Stimulated activated CD4-positive, alpha-beta T cell treated with anti-CD3 and anti-CD28 coated beads, Interleukin-15, amount 100 ng/mL, for 48 hours (primary cell): Measurements from ENCODE around the gene TBX18.

Experiments used
- DNase-seq, 2 donors: peaks; one replicate each; pipeline ENCODE4 v3.0.0-alpha.2; 2020; ENCODE audit warnings: low read depth in 2 of 2

The TBX18 gene

DNA sequence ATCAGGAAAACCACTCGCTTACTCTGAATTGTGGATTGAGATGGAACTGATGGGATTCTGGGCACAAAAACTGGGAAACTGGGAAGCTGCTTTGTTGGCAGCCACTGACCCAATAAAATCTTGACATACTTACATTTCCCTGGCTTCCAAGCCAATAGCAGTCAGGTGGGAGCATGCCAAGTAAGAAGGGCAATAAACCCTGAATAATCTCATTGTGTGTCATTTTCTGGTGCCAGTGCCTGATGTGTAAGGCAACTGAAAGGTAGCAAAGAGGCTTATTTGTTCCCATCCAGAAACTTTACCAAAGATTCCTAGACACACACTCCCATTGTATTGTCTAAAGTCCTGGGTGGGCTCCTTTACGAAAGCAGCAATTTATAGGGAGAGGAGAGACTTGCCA lies 93.2 kb downstream of the TBX18 start:
- DNase-seq: no peak

DNA sequence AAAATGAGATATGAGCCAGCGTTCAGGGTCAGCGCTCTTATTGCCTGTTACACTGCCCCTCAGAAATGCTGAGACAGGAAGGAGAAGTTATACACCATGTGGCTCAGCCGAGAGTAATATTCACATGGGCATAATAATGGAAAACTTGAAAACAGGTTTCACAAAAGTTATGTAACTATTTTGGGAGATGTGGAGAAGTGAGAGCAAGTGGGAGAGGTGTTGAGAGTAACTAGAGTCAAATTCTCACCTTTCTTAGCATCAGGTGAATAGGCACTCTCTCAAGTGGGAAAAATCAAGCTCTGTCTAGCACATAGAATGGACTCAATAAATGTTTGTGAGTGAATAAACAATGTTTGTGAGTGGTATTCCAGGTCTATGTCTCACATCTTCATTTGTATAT lies 94.5 kb downstream of the TBX18 start:
- DNase-seq: no peak

DNA sequence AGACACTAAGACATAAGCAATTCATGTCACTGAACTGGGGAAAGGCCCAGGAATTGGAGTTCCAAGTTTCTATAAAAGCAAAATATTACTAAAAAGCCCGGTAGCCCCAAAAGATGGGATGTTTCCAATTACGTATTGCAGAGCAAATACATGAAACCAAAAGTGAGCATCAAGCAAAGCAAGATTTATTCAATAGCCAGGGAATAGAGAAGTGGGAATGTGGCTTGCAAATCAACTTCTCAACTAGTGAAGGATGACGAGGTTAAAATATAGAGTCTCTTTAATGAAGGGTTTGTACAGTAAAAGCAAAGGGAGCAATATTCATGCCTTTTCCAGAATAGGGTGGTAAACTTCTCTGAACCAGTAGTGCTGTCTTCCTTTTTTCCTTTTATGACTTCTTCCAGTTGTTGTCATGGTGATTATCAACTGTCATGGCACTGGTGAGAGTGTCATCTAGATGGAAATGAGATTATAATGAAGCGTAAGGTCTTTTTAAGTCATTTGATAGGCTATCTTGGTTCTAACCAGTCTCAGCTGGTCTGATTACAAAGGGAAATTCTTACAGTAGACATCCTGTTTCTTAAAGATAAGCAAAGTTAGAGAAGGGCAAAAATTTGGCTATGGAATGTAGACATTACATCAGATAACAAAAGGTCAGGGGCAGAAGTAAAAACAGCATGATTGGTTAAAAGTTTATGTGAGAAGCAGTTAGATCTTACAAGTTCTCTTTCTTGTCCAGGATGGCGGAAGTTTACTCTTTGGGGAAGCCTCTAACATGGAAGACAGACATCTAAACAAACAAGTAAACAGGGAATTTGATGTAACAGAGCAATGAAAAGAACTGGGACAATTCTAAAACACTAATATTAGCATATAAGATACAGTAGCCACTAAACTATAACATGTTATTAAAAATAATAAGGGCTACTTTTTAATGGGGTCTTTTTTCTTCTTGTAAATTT lies 96.9 kb downstream of the TBX18 start:
- no peak for DNase-seq

DNA sequence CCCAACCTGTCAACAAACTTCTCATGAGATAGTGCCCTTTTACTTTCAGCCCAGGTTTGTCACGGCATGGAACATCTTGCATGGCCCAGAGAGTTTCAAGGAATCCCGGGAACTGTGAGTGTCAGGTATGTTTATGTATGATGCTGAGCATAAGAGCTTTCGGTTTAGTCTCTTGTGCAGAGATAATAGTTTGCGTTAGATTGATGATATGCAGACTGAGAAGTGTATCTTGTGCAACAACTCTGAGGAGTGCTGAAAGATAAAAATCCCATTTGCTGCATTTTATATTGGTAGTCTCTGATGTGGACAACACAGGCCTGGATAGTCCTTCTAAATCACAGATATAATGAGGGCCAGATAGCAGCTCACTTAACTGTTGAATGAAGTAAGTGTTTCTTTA lies 99.0 kb downstream of the TBX18 start:
- DNase-seq: no peak

DNA sequence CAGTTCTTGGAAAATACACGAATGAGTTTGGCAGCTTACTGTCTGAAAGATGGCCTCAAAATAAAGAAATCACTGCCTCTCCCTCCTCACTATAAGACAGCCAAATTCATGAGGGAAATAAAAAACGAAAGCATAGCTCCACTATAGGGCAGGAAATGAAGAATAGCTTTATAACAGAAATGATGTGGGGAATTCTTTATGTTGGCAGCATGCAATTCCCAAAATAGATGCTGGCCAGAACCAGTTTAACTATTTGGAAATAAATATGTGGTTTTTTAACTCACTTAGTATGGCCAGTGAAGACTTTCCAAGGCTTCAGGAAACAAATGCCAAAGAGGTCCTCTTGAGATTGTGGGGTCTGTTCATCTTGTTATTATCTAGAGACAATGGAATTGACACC lies 100.5 kb downstream of the TBX18 start:
- no peak for DNase-seq

DNA sequence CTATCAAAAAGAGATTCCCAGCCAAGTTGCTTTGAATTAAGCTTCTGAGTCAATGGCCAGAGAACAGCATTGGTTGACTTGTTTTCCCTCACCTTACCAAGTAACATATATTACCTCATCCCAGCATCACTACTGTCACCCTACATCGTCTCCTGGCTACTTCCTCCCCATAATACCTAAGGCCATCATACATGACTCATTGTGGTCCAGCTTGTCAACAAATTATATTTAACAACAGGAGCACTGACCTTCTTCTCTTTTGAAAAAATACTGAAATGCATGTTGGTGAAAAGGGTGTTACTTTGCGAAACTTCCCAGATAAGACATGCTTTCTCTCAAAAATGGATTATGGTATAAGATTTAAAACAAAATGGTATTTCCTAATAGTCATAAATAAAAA lies 106.9 kb downstream of the TBX18 start:
- no peak for DNase-seq

DNA sequence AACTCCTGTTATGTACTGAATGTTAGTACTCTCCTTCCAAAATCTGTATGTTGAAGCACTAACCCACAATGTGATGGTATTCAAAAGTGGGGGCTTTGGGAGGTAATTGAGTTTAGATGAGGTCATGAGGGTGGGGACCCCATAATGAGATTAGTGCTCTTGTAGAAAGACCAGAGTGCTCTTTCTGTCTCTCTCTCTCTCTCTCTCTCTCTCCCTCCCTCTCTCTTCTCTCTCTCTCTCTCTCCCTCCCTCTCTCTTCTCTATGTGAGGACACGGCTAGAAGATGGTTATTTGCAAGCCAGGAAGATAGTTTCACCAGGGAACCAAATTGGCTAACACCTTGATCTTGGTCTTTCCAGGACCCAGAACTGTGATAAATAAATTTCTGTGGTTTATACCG lies 107.4 kb downstream of the TBX18 start:
- no peak for DNase-seq

DNA sequence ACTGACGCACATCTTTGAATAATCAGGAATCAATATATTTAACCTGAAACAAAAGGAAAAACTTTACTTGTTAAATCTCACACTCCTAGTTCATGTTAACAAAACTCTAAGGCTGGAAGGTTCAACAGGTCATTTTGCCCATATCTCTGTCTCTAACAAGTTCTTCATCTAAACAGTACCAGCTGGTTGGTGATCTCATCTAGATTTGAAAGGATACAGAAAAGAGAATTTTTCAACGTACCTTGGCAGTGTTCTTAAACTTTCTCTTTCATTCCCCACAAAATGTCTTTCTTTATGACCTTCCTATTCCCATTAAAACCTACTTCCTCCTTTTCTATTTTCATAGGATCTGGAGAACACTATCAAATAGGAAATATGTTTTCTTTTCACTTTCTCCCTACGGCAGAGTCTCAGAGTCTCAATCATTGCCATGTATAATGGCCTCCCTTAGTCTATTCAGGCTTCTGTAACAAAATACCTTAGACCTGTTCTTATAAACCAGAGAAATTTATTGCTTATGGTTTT lies 111.3 kb downstream of the TBX18 start:
- no peak for DNase-seq

DNA sequence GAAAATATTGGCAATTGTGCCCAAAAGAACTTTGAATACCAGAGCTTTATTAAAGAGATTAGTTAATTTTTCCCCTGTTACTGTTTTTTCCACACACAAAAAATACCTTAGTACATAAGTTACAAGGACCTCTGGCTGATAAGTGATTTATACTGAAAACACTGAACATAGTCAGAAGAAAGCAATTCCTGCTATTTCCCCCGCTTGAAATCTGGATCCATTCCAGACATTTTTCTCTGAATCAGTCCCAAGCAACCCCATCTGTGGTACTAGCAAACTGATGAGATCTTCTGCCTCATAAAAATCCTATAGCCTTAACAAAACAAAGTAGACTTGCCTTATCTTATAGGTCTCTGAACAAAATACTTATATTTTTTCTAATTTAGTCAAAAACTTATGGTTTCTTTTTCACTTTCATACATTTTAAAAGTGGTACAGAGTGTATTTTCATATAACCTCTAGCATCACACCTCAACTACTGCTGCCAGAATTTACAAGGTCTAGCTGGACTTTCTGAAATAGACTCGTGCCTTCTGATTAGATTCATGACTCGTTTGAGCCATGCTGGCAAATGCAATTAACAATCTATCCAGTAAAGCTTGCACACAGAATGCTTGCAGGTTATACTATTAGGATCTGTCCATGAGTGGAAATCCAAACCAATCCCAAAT lies 111.9 kb downstream of the TBX18 start:
- DNase-seq: no peak

DNA sequence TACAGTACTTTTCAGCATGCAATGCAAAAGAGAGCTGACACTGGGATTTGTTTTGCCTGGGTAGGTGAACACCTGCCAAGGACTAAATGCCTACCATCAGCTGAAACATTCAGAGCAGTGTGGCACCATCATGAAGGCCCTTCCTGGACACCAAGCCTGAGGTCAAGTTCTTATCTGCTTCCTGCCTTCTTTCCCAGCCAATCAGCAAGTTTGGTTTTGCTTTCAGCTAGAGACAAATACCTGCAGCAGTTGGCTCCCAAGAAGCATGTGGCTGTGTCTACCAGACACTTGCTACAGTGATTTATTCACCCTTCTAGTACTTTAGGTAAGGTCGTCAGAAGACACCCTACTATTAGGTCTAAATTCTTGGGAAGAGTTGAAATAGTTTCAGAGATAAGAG lies 112.8 kb downstream of the TBX18 start:
- DNase-seq: no peak

DNA sequence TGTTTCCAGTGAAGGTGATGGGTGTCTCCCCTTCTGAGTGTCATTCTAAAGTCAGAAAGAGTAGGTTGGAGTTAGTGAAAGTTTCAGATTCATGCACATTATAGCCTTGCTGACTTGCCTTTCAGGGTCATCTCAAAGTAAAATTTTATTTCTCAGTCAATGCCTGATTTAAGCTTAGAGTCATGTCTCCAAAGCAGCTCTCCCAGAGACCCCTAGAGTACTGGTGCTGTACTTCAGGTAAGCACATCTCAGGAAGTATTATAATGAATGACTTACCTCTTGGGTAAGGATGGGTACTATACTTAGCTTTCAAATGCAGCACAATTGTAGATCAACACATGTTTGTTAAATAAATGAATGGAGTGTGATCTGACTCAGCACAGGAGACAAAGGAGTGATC lies 116.0 kb downstream of the TBX18 start:
- DNase-seq: no peak

DNA sequence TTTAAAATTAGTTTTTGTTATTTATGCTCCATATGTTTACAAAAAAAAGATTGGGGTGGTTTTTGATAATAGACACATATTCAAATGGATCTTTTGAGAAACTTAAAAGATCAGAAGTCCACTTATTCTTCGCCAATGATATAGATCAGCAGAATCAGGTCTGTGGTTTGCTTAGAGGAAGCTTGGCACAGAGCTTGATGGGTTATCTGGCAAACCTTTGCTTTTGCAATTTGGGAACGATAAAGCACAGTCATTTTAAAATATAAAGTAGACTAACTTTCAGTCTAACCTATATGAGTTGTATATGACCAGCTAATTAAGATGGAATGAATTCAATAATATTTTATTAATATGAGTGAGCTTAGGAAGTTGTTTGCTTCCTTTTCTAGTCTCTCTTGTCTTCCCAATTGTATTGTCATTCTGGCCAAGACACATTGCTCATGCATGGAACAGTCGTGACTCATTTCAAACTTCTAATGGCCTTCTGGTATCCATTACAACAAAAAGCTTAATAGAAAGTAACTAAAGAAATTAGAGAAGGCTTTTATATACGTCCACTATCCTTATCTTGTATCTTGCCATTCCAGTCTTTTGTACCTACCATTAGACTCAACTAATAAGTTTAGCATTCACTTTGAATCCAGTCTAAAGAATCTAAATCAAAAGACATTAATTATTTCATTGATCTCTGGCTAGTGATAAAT lies 118.7 kb downstream of the TBX18 start:
- DNase-seq: no peak

DNA sequence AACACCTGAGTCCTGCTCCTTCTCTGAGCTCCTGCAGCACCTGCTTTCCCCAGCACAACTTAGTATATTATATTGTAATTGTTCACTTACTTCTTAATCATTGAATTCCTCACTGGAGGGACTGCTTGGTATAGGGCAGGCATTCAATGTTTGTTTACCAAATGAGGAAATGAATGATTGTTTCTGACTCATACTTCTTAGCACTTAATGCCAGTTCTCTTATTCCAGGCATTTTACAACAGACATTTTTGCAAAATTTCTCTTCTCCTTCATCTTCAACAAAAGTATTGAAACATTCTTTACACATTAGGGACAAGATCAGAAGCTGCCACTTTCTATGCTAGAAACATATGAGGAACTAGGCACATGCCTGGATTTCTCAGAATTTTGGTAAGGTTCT lies 119.4 kb downstream of the TBX18 start:
- no peak for DNase-seq

DNA sequence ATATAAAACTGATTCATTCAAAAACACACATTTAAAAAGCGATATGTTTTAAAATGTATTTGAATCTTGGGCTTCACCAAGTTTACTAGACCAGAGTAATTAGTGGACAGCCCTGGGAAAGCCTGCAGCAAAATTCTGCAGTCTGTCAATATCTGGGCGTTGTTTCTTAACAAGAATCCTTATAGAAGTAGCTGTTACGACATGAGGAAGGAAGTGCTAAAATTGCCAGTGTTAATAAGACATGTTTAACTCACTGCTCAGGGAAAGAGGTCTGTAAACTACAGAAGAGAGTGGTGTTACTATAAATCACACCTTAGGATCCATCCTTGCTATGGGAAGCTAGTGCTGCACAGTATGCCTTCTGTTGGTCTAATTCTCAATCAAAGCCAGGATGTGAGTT lies 120.6 kb downstream of the TBX18 start:
- no peak for DNase-seq

DNA sequence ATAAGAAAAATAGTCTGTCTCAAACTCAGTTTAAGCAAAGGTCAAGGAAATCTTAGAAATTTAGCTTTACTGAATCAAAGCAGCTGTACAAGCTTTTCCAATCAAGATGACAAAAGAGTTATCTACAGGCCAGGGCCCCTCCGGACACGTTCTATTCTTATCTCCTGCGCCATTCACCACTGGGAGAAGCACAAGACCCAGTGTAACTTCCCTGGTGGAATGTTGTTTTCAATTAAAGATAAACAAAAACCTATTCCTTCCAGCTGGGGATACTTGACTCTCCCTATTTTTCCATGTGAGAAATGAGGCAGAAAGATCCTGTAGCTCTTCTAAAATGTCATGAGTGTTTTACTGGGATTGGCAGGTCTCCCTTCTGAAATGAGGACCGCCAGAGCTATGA lies 123.3 kb downstream of the TBX18 start:
- no peak for DNase-seq

DNA sequence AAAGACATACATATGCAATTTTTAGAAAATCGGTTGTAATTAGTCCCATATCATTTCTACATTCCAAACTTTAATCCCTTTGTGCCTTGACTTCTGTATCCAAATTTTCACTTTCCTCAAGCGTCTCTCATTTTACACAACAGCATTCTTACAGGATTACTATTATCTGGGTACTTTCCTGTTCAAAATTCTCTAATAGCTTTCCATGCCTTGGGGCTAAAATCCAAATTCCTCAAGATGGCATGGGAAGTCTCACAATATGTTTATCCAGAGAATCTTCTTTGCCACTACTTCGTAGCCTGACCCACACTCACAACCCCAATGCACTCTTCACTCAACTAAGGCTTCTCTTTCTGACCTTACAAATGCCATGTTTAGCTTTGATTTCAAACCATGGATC lies 125.0 kb downstream of the TBX18 start:
- DNase-seq: no peak

DNA sequence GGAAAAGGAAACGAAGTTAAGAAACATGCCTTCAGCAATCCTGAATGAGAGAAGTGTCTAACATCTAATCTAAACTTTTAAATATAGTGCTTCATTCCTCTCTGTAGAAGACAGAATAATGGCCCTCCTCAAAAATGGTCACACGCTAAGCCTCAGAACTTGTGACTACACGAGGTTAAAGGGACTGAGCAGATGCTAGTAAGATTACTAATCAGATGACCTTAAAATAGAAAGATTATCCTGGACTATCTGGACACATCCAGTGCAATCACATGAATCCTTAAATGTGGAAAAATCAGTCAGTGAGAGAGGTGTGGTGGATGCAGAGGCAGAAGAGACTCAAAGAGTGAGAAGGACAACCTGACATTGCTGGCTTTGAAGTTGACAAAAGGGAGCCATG lies 126.1 kb downstream of the TBX18 start:
- DNase-seq: no peak
